GM12864 (cell line): ENCODE measurements around the gene IL21R.

Experiments used
- DNase-seq: peaks from one replicate; pipeline ENCODE4 v3.0.0-alpha.2; 2011; ENCODE audit warnings: low read depth
- H3K4me3 ChIP-seq: 2 replicates; pipeline ENCODE4 v1.5.1; 2011; ENCODE audit warnings: mild to moderate bottlenecking, low read depth, low read length, control low read depth
- TF ChIP-seq, protein P1 (sequence below): IDR thresholded peaks from 2 replicates; pipeline ENCODE4 v1.5.1; 2011; ENCODE audit warnings: low read depth, mild to moderate bottlenecking, moderate library complexity, low read length, control low read depth, inconsistent platforms; ENCODE audit errors: missing control alignments

The IL21R gene

GRCh38 chr16:27464626-27465482 is 62.9 kb downstream of the IL21R start:
- H3K4me3 ChIP-seq: no peak overlapping the region
- DNase-seq: no peak
- TF ChIP-seq, protein P1, sequence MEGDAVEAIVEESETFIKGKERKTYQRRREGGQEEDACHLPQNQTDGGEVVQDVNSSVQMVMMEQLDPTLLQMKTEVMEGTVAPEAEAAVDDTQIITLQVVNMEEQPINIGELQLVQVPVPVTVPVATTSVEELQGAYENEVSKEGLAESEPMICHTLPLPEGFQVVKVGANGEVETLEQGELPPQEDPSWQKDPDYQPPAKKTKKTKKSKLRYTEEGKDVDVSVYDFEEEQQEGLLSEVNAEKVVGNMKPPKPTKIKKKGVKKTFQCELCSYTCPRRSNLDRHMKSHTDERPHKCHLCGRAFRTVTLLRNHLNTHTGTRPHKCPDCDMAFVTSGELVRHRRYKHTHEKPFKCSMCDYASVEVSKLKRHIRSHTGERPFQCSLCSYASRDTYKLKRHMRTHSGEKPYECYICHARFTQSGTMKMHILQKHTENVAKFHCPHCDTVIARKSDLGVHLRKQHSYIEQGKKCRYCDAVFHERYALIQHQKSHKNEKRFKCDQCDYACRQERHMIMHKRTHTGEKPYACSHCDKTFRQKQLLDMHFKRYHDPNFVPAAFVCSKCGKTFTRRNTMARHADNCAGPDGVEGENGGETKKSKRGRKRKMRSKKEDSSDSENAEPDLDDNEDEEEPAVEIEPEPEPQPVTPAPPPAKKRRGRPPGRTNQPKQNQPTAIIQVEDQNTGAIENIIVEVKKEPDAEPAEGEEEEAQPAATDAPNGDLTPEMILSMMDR: no peak

DNA sequence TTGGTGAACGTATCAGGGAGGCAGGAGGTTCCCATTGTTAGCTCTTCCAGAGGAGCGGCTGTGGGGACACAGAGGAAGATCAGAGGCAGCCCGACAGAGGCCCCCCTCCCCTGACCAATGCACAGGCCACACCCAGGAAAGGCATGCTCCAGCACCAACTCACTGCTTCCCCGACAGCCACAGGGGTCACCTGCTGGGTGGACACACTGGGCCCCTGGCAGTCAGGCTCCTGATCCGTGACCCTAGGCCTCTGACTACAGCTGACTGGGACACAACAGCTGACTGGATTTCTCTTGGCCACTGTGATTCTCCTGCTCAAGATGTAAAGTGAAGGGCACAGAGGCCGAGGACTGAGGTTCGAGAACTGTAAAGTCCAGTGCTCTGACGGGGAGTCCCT is 63.5 kb downstream of the IL21R start:
- H3K4me3 ChIP-seq: no peak overlapping the region
- TF ChIP-seq, protein P1: no peak
- DNase-seq: no peak

GRCh38 chr16:27468941-27469531 is 67.1 kb downstream of the IL21R start:
- TF ChIP-seq, protein P1: no peak

GRCh38 chr16:27470567-27471431 is 68.8 kb downstream of the IL21R start:
- TF ChIP-seq, protein P1: no peak
- H3K4me3 ChIP-seq: no peak overlapping the region
- DNase-seq: no peak

More at GRCh38 chr16:27468941-27469531, 67.1 kb downstream of the IL21R start:
- no peak overlapping the region for H3K4me3 ChIP-seq
- no peak for DNase-seq

DNA sequence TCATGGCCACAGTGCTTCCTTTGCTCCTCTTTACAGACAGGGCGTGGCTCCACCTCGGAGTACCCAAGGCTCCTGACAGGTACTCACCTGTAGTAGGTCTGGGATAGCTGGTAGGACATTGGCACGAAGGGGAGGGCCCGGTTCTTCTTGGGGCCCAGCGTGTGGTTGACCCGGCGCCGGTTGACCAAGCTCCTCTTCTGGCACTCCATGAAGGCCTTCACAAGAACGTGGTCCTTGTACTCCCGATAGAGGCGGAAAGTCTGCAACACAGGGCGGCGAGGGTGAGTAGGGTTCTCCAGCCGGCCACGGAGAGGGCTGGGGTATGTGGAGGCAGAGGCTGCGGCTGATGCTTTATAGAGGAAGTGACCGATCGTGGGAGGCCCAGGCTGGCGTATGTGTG is 69.7 kb downstream of the IL21R start:
- TF ChIP-seq, protein P1: no peak

DNA sequence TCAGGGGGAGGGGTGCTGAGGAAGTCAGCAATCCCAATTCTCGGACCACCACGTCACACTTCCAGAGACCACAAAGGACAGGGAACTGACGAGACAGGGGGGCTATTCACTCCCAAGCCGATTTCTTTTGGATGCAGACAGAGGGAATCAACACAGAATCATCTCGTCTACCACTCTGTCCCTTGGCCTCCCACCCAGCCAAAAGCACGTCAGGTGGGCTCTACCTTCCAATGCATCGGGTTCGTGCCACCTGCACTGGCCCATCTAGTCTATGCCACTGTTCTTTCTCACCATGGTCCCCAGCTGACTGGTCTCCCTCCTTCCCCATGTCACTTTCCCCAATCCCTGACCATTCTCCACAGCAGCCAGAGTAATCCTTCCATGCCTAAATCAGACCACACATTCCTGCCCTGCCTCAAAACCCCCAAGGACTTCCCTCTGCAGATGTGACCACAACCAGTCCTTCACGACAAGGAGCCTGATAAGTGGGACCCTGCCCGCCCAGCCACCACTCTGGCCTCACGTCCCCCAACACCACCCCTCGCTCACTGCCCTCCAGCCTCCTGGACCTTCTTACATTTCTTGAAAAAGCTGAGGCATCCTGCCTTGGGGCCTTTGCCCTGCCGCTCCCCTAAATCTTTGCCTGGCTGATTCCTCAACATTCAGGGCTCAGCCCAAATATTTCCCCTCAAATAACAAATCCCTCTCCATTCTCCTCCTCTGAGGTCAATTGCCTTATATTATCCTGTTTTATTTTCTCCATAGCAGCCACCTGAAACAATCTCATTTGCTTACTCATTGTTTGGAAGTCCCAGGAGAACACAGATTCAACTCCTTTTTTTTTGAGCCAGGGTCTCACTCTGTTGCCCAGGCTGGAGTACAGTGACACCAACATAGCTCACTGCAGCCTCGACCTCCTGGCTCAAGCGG is 70.4 kb downstream of the IL21R start:
- H3K4me3 ChIP-seq: no peak overlapping the region
- TF ChIP-seq, protein P1: no peak
- DNase-seq: no peak

More for the DNA sequence above, 69.7 kb downstream of the IL21R start:
- no peak for DNase-seq
- no peak overlapping the region for H3K4me3 ChIP-seq
